Left lung (tissue), 10 donors: Measurements from ENCODE around the gene TBL1X. TPM values are rescaled to one million over a fixed set of nuclear protein-coding genes. Genes with fewer than 3 reads are reported as not detected.
A peak's percentile ranks its signal among the peaks of the same experiment; 100 is the strongest.

Source experiments
- ATAC-seq: fragments of 200-7000 bp; cut with Tn5 transposase; one replicate; pipeline ENCODE4 v1.9.1; 2020; ENCODE audit warnings: moderate library complexity
- DNase-seq, 4 donors: peaks; one replicate each; pipeline ENCODE4 v3.0.0-alpha.2; 2013 to 2020
- H3K27ac ChIP-seq, 2 donors: fragments of 200-600 bp; sonication (generic) in 1 of 2; one replicate each; pipeline versions ENCODE4 v1.5.0 to v1.8.0; 2020 to 2021
- H3K27me3 ChIP-seq, 2 donors: fragments of 200-600 bp; sonication (generic) in 1 of 2; one replicate each; pipeline versions ENCODE4 v1.5.0 to v1.8.0; 2020 to 2021
- H3K36me3 ChIP-seq, 2 donors: fragments of 200-600 bp; sonication (generic) in 1 of 2; one replicate each; pipeline versions ENCODE4 v1.5.0 to v1.8.0; 2020 to 2021
- H3K4me1 ChIP-seq, 2 donors: fragments of 200-600 bp; one replicate each; pipeline ENCODE4 v1.8.0; 2021
- H3K4me3 ChIP-seq, 2 donors: fragments of 200-600 bp; sonication (generic) in 1 of 2; one replicate each; pipeline versions ENCODE4 v1.5.0 to v1.8.0; 2020 to 2021; ENCODE audit warnings: mild to moderate bottlenecking in 1 of 2
- H3K9me3 ChIP-seq, 2 donors: fragments of 200-600 bp; sonication (generic) in 1 of 2; one replicate each; pipeline versions ENCODE4 v1.5.0 to v1.8.0; 2020 to 2021
- CTCF ChIP-seq, 2 donors: fragments of 200-600 bp; sonication (generic) in 1 of 2; IDR thresholded peaks; one replicate each; pipeline versions ENCODE4 v1.5.0 to v1.8.0; 2021; ENCODE audit warnings: antibody characterized with exemption in 2 of 2
- intact Hi-C, 2 donors: fragments of 100-400 bp; cut with DNase I; formaldehyde crosslinking; loops; one replicate each; pipeline versions ENCODE4 v1.11.2 to v1.14.2; 2022
- polyA plus RNA-seq, 6 donors: library from polyadenylated mRNA; unstranded; fragments of 120-200 nt; gene quantifications; one replicate each; pipeline ENCODE4 v1.2.1, GENCODE V29; 2013; ENCODE audit not compliant: insufficient read length in 6 of 6
- total RNA-seq, 2 donors: library from RNA; stranded (reverse); fragmentation: NEBNext Ultra II Directional; extraction: Animal tissue kit (Norgen Biotek cat#: 25700); gene quantifications; one replicate each; pipeline ENCODE4 v1.2.1, GENCODE V29; 2021
- donor health status: DM: no; HTN: yes; CAD: no.
- donor health status: DM: no; HTN: no; CAD: no.

TBL1X gene
- total and polyA plus RNA-seq, 8 donors: 13.4 to 24.6 (median 21.6) TPM

GRCh38 chrX:9650091-9650490, 185.2 kb downstream of the TBL1X start:
- TF ChIP-seq CTCF (IDR thresholded peaks at IDR 0.05): no peak
- no peaks in the 10 kb centered on the region for H3K36me3 ChIP-seq
- DNase-seq: no peak
- no peaks in the 10 kb centered on the region for H3K9me3 ChIP-seq
- no peaks in the 10 kb centered on the region for H3K27me3 ChIP-seq
- H3K27ac ChIP-seq: no peak overlapping the region
- no peak for ATAC-seq
- intact Hi-C loops: no loop called here
- no peak overlapping the region for H3K4me3 ChIP-seq
- no peaks in the 10 kb centered on the region for H3K4me1 ChIP-seq

DNA sequence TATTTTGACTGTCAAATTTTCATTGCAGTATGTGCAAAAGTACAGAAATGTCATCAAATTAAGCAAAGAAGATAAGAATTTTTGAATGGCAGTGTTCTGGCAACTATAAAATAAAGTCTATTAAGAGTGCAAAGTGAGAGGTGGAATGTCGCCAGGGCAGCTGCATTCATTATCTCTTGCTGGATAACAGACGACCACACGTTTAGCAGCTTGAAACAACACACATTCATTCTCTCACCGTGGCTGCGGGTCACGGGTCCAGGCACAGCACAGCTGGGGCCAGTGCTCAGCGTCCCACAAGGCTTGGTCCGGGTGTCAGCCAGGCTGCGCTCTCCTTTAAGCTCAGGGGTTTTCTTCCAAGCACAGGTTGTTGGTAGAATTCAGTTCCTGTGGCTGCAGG, 186.9 kb downstream of the TBL1X start:
- ATAC-seq (no peak), DNase-seq (no peak)
- Histone ChIP-seq H3K4me1 (no peaks in the 10 kb centered on the region), H3K27ac (no peak overlapping the region), H3K36me3 (no peaks in the 10 kb centered on the region), H3K4me3 (no peak overlapping the region), H3K27me3 (no peaks in the 10 kb centered on the region), H3K9me3 (no peaks in the 10 kb centered on the region)
- intact Hi-C loops: no loop called here
- TF ChIP-seq CTCF (IDR thresholded peaks at IDR 0.05): no peak

DNA sequence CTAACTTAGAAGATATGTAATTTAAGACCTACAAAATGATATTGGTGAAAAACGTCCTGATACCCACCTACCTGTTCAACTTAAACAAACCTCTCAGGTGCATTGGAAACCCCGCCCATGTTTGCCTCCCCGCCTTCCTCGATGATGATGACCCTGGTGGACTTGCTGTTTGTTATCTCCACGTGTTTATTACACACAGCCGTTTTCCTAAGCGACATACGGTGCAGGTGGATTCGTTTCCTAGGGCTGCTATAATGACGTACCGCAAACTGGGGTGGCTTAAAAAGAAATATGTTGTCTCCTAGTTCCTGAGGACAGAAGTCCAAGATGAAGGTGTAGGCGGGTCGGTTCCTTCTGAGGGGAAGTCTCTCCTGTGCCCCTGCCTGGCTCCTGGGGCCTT, 190.1 kb downstream of the TBL1X start:
- no peak for TF ChIP-seq CTCF (IDR thresholded peaks at IDR 0.05)
- ATAC-seq: no peak
- Histone ChIP-seq H3K9me3 (no peaks in the 10 kb centered on the region), H3K27ac (no peak overlapping the region), H3K27me3 (no peaks in the 10 kb centered on the region), H3K36me3 (no peaks in the 10 kb centered on the region), H3K4me1 (no peaks in the 10 kb centered on the region), H3K4me3 (no peak overlapping the region)
- no peak for DNase-seq
- intact Hi-C loops: no loop called here

- intact Hi-C loops: no loop called here
- no peak overlapping the region for H3K4me3 ChIP-seq
- ATAC-seq (no peak), DNase-seq (peak in 1 of 4 donors; percentile 48)
- no peaks in the 10 kb centered on the region for H3K36me3 ChIP-seq
- H3K27me3 ChIP-seq: no peaks in the 10 kb centered on the region
- H3K9me3 ChIP-seq: no peaks in the 10 kb centered on the region
- TF ChIP-seq CTCF (IDR thresholded peaks at IDR 0.05): no peak
- H3K4me1 ChIP-seq: no peaks in the 10 kb centered on the region
- H3K27ac ChIP-seq: no peak overlapping the region
Measured at GRCh38 chrX:9656277-9656676, 191.4 kb downstream of the TBL1X start.

DNA sequence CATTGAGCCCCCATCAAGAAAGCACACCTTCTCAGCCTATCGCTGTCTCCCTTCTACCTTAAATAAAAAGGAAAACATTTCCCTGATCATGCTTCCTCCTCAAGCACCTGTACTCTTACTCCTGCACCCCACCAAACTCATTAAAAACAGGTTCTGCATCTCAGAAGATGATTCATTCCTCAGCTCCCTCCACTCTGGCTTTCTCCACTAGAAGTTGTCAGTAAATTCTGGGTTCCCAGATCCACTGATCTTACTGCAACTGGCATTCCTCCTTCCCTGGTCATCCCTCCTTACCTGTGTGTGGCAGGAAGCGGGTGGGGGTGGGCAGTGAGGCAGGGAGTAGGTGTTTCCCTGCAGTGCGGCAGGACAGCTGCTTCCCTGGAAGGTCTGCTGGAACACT, 192.0 kb downstream of the TBL1X start:
- Histone ChIP-seq H3K4me3 (no peak overlapping the region), H3K27ac (no peak overlapping the region), H3K27me3 (no peaks in the 10 kb centered on the region), H3K4me1 (no peaks in the 10 kb centered on the region), H3K9me3 (no peaks in the 10 kb centered on the region), H3K36me3 (no peaks in the 10 kb centered on the region)
- no peak for TF ChIP-seq CTCF (IDR thresholded peaks at IDR 0.05)
- ATAC-seq: no peak
- DNase-seq: no peak
- intact Hi-C loops: no loop called here
